Endothelial cell (in vitro differentiated cells): ENCODE measurements around the gene PLCH2. TPM values are rescaled to one million over a fixed set of nuclear protein-coding genes. Genes with fewer than 3 reads are reported as not detected.

Experiments
- DNase-seq: peaks from one replicate; pipeline ENCODE4 v3.0.0; 2021; ENCODE audit warnings: low spot score
- H3K27ac Mint-ChIP-seq: one replicate; pipeline ENCODE4 v1.8.0; 2021; ENCODE audit warnings: mixed read lengths, inconsistent platforms; ENCODE audit not compliant: unreplicated experiment
- H3K27me3 Mint-ChIP-seq: one replicate; pipeline ENCODE4 v1.8.0; 2021; ENCODE audit warnings: mild to moderate bottlenecking, moderate library complexity, mixed read lengths, inconsistent platforms; ENCODE audit not compliant: unreplicated experiment
- H3K36me3 Mint-ChIP-seq: one replicate; pipeline ENCODE4 v1.8.0; 2021; ENCODE audit warnings: mild to moderate bottlenecking, low read depth, mixed read lengths, inconsistent platforms; ENCODE audit not compliant: unreplicated experiment
- H3K4me1 Mint-ChIP-seq: one replicate; pipeline ENCODE4 v1.8.0; 2021; ENCODE audit warnings: mild to moderate bottlenecking, mixed read lengths, inconsistent platforms; ENCODE audit not compliant: unreplicated experiment
- H3K4me3 Mint-ChIP-seq: one replicate; pipeline ENCODE4 v1.8.0; 2021; ENCODE audit warnings: mild to moderate bottlenecking, mixed read lengths, inconsistent platforms; ENCODE audit not compliant: unreplicated experiment
- H3K9me3 Mint-ChIP-seq: one replicate; pipeline ENCODE4 v1.8.0; 2021; ENCODE audit warnings: mixed read lengths, inconsistent platforms; ENCODE audit not compliant: unreplicated experiment
- total RNA-seq: library from RNA; stranded (reverse); fragmentation: NEBNext Ultra II Directional; extraction: Animal tissue kit (Norgen Biotek cat#: 25700); gene quantifications from one replicate; pipeline ENCODE4 v1.2.1, GENCODE V29; 2021; ENCODE audit not compliant: unreplicated experiment
- TF ChIP-seq, protein P1 (sequence below): fragments of 200-600 bp; sonication (generic); IDR thresholded peaks from one replicate; pipeline ENCODE4 v1.5.0; 2021; ENCODE audit warnings: antibody characterized with exemption; ENCODE audit not compliant: unreplicated experiment

Gene PLCH2
- total RNA-seq, 1 donor from 2014 or later, result not detected

DNA sequence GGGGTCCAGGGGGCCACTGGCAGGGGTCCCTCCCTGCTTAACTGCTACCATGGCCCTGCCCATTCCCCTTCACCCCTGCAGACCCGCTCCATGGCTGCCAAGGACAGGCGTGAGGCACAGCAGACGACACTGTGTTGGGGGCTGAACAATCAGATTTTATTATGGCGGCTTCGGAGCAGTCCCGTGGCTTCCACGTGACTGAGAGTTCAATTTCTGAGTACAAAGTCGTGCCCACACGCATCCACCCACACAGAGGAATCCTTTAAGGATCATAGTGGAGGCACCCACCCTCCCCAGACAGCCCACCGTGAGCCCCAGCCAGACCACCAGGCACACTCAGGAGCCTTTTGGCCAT lies 52.5 kb downstream of the PLCH2 start:
- H3K4me3 Mint-ChIP-seq, result no peak overlapping the region
- peaks cover 16% of the 10 kb centered on the region for H3K4me1 Mint-ChIP-seq
- peaks cover 5% of the 10 kb centered on the region for H3K36me3 Mint-ChIP-seq
- H3K27ac Mint-ChIP-seq, result no peak overlapping the region
- TF ChIP-seq, protein P1, sequence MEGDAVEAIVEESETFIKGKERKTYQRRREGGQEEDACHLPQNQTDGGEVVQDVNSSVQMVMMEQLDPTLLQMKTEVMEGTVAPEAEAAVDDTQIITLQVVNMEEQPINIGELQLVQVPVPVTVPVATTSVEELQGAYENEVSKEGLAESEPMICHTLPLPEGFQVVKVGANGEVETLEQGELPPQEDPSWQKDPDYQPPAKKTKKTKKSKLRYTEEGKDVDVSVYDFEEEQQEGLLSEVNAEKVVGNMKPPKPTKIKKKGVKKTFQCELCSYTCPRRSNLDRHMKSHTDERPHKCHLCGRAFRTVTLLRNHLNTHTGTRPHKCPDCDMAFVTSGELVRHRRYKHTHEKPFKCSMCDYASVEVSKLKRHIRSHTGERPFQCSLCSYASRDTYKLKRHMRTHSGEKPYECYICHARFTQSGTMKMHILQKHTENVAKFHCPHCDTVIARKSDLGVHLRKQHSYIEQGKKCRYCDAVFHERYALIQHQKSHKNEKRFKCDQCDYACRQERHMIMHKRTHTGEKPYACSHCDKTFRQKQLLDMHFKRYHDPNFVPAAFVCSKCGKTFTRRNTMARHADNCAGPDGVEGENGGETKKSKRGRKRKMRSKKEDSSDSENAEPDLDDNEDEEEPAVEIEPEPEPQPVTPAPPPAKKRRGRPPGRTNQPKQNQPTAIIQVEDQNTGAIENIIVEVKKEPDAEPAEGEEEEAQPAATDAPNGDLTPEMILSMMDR, result no peak
- DNase-seq, result no peak
- H3K9me3 Mint-ChIP-seq, result no peaks in the 10 kb centered on the region
- H3K27me3 Mint-ChIP-seq, result peaks cover 17% of the 10 kb centered on the region

DNA sequence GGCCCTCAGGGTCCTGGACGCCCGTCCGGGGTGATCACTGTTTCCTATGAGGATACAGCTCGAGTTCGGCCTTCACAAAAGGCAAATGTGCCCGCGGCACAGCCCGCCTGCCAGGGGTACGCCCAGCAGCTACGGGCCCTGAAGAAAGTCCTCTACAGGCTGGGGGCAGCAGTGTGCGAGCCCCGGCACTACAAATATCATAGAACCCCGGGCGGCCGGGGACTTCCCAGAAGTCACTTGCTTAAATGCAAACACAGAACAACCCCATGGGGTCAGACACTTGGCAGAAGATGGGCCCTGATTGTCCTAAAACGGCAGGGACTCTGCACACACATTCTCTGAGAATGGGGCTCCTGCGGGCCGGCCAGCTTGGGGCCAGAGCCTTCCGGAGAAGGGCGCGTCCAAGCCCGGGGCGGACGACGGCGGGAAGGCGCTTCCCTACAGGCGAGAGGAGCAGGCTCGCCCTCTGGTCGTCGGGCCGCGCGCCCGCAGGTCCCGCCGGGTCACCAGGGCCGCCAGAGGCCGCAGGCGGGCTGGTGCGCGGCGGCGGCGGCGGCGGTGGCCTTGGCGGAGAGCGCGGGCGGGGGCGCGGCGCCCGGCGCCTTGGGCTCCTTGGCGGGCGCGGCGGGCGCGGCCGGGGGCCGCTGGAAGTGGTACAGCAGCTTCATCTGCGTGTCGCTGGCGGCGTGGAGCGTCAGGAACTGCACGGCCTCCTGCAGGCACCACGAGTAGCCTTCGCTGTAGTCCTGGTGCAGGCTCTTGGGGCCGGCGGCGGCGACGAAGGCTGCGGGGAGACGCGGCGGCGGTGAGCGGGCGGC lies 53.1 kb downstream of the PLCH2 start:
- no peak for DNase-seq
- H3K9me3 Mint-ChIP-seq, result no peaks in the 10 kb centered on the region
- H3K27me3 Mint-ChIP-seq, result peaks cover 21% of the 10 kb centered on the region

GRCh38 chr1:2529784-2530512 lies 53.9 kb downstream of the PLCH2 start, which contains the start of gene HES5:
Gene HES5, minus strand, starts transcription at chr1:2530263. Its CDS starts 99 bp downstream, at chr1:2530164.
- Mint-ChIP-seq H3K9me3 (no peaks in the 10 kb centered on the region), H3K27ac (no peak within 1 kb of the TSS), H3K4me1 (peaks cover 3% of the 10 kb centered on the region), H3K27me3 (peaks cover 17% of the 10 kb centered on the region), H3K4me3 (no peak within 1 kb of the TSS), H3K36me3 (peaks cover 2% of the 10 kb centered on the region)
- TF ChIP-seq, protein P1, result no peak
- DNase-seq, result no peak

More for the DNA sequence above, 53.1 kb downstream of the PLCH2 start:
- H3K27ac Mint-ChIP-seq, result no peak overlapping the region
- H3K4me3 Mint-ChIP-seq, result no peak overlapping the region
- H3K4me1 Mint-ChIP-seq, result peaks cover 11% of the 10 kb centered on the region
- H3K36me3 Mint-ChIP-seq, result peaks cover 5% of the 10 kb centered on the region
- TF ChIP-seq, protein P1, result no peak

DNA sequence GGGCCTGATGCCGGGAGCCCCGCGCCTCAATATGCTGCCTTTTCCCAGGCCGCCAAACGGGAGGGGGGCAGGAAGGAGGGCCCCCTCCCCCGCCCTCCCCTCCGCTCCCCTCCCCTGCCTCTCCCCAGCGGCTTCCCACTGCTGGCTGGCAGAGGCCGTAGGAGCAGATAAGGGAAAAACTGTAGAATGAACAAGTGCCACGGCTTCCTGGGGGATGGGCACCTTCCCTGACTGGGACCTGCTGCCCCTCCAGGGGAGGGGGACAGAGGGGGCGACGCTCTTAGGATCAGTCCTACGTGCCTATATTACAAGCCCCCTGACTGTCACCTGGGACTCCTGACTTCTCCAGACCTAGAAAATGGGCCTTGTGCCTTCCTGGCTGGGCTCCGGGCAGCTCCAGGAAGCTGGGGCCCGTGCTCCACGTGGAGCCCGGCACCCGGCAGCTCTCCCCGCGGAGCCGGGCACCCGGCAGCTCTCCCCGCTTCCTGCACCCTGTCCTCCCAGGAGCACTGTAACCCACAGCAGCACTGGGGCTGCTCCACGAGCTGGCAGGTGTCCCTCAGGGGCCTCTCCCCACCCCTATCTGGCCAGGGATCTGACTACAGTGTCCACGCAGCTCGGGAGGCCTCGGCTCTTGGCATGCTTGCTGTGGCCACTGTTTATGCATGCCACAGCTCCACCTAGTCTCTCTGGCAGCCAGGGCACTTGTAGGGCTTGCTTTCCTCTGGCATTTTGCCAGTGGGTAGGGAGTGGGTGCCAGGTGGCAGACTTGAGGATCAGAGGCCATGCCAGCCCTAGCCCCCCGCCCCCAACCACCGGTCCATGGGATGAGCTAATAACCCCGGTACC lies 54.6 kb downstream of the PLCH2 start:
- Mint-ChIP-seq H3K4me3 (no peak overlapping the region), H3K9me3 (no peaks in the 10 kb centered on the region), H3K27me3 (peaks cover 19% of the 10 kb centered on the region), H3K27ac (no peak overlapping the region), H3K36me3 (no peaks in the 10 kb centered on the region), H3K4me1 (no peaks in the 10 kb centered on the region)
- TF ChIP-seq, protein P1, result no peak
- DNase-seq, result no peak
